OCI-LY3 (cell line): ENCODE results near the gene FBXO36.
"Not testable (repeated sequence)": the region's sequence is repeated elsewhere in the genome, so short reads cannot be mapped to it uniquely, and the experiment has no call there.

Source experiments
- H2AFZ ChIP-seq: fragments of 200-600, 300-600 bp; shearing (Covaris generic); 2 replicates; pipeline ENCODE4 v1.6.0; 2014; ENCODE audit warnings: antibody characterized with exemption, low read depth, low read length
- H3K27ac ChIP-seq: fragments of 200-600, 300-600 bp; sonication (generic); 2 replicates; pipeline ENCODE4 v1.5.1; 2014; ENCODE audit warnings: mild to moderate bottlenecking, low read length, moderate library complexity, mixed read lengths
- H3K27me3 ChIP-seq: fragments of 200-600, 300-600 bp; sonication (generic); 2 replicates; pipeline ENCODE4 v1.6.1; 2014; ENCODE audit warnings: low read depth, low read length, mixed read lengths
- H3K36me3 ChIP-seq: fragments of 200-600, 300-600 bp; sonication (generic); replicated peaks from 2 replicates; pipeline ENCODE3; 2014; ENCODE audit warnings: low read depth, low read length, mixed read lengths
- H3K4me1 ChIP-seq: fragments of 300-600, 200-600 bp; sonication (generic); 2 replicates; pipeline ENCODE4 v1.6.1; 2014; ENCODE audit warnings: low read length, mixed read lengths
- H3K4me2 ChIP-seq: fragments of 200-600, 300-600 bp; sonication (generic); 2 replicates; pipeline ENCODE4 v1.6.1; 2014; ENCODE audit warnings: low read length, mixed read lengths
- H3K4me3 ChIP-seq: fragments of 300-600, 200-600 bp; sonication (generic); 2 replicates; pipeline ENCODE4 v1.5.1; 2014; ENCODE audit warnings: antibody characterized with exemption, mild to moderate bottlenecking, low read length, moderate library complexity
- H3K79me2 ChIP-seq: fragments of 300-600, 200-600 bp; shearing (Covaris generic); 2 replicates; pipeline ENCODE4 v1.6.1; 2014; ENCODE audit warnings: mild to moderate bottlenecking, low read length, mixed read lengths
- H3K9ac ChIP-seq: fragments of 300-600, 200-600 bp; shearing (Covaris generic); 2 replicates; pipeline ENCODE4 v1.6.0; 2014; ENCODE audit warnings: mild to moderate bottlenecking, low read length, moderate library complexity
- H3K9me3 ChIP-seq: fragments of 200-600, 300-600 bp; shearing (Covaris generic); 2 replicates; pipeline ENCODE4 v1.6.1; 2014; ENCODE audit warnings: low read length, mixed read lengths; ENCODE audit not compliant: insufficient read depth
- H4K20me1 ChIP-seq: fragments of 200-600, 300-600 bp; sonication (generic); 2 replicates; pipeline ENCODE4 v1.6.1; 2016; ENCODE audit warnings: low read length, mixed read lengths; ENCODE audit not compliant: insufficient read depth
- CTCF ChIP-seq: fragments of 200-600, 300-600 bp; sonication (generic); IDR thresholded peaks from 2 replicates; pipeline ENCODE4 v1.5.1; 2014; ENCODE audit warnings: antibody characterized with exemption, low read length, low read depth
- EZH2phosphoT487 ChIP-seq: fragments of 200-600 bp; shearing (Covaris generic); IDR thresholded peaks from 2 replicates; pipeline ENCODE4 v1.6.1; 2018; ENCODE audit warnings: antibody characterized with exemption, mixed run types, low read depth

FBXO36 gene

GRCh38 chr2:229896857-229897256 lies 25.4 kb upstream of the FBXO36 start:
- H2AFZ ChIP-seq, result no peak overlapping the region
- H3K9me3 ChIP-seq, result no peaks in the 10 kb centered on the region
- peaks cover 50% of the 10 kb centered on the region for H3K79me2 ChIP-seq

GRCh38 chr2:229899604-229900003 lies 22.7 kb upstream of the FBXO36 start:
- H3K79me2 ChIP-seq, result peaks cover 44% of the 10 kb centered on the region
- H3K9ac ChIP-seq, result no peak overlapping the region
- H3K4me3 ChIP-seq, result no peak overlapping the region
- H2AFZ ChIP-seq, result no peak overlapping the region
- H3K36me3 ChIP-seq, result peaks cover 11% of the 10 kb centered on the region
- TF ChIP-seq EZH2phosphoT487 (no peak), CTCF (no peak)
- H3K4me1 ChIP-seq, result no peaks in the 10 kb centered on the region
- no peak overlapping the region for H3K27ac ChIP-seq
- H3K9me3 ChIP-seq, result no peaks in the 10 kb centered on the region
- no peak overlapping the region for H3K4me2 ChIP-seq
- H3K27me3 ChIP-seq, result no peaks in the 10 kb centered on the region
- H4K20me1 ChIP-seq, result peaks cover 29% of the 10 kb centered on the region

More at GRCh38 chr2:229896857-229897256, 25.4 kb upstream of the FBXO36 start:
- no peaks in the 10 kb centered on the region for H3K4me1 ChIP-seq
- TF ChIP-seq CTCF, result no peak
- no peak for TF ChIP-seq EZH2phosphoT487
- no peak overlapping the region for H3K9ac ChIP-seq
- no peaks in the 10 kb centered on the region for H3K27me3 ChIP-seq
- H3K4me3 ChIP-seq, result no peak overlapping the region
- H3K36me3 ChIP-seq, result peaks cover 8% of the 10 kb centered on the region
- no peak overlapping the region for H3K27ac ChIP-seq
- peaks cover 27% of the 10 kb centered on the region for H4K20me1 ChIP-seq
- no peak overlapping the region for H3K4me2 ChIP-seq

- TF ChIP-seq EZH2phosphoT487 (no peak), CTCF (no peak)
- no peaks in the 10 kb centered on the region for H3K27me3 ChIP-seq
- no peaks in the 10 kb centered on the region for H3K9me3 ChIP-seq
- H3K4me2 ChIP-seq, result no peak overlapping the region
- no peak overlapping the region for H3K9ac ChIP-seq
- no peaks in the 10 kb centered on the region for H3K4me1 ChIP-seq
- no peak overlapping the region for H2AFZ ChIP-seq
- no peak overlapping the region for H3K27ac ChIP-seq
- H4K20me1 ChIP-seq, result peaks cover 29% of the 10 kb centered on the region
- peaks cover 11% of the 10 kb centered on the region for H3K36me3 ChIP-seq
- H3K4me3 ChIP-seq, result no peak overlapping the region
- peaks cover 43% of the 10 kb centered on the region for H3K79me2 ChIP-seq
Observed at GRCh38 chr2:229900012-229900411, 22.3 kb upstream of the FBXO36 start.

GRCh38 chr2:229900514-229900913 lies 21.8 kb upstream of the FBXO36 start:
- Histone ChIP-seq H3K79me2 (peaks cover 48% of the 10 kb centered on the region), H4K20me1 (peaks cover 31% of the 10 kb centered on the region), H3K36me3 (peaks cover 11% of the 10 kb centered on the region)

GRCh38 chr2:229901819-229902218 lies 20.5 kb upstream of the FBXO36 start:
- Histone ChIP-seq H3K27ac (no peak overlapping the region), H3K4me3 (no peak overlapping the region), H3K27me3 (no peaks in the 10 kb centered on the region), H3K4me2 (no peak overlapping the region), H3K9ac (no peak overlapping the region), H2AFZ (no peak overlapping the region), H4K20me1 (peaks cover 34% of the 10 kb centered on the region), H3K36me3 (peaks cover 11% of the 10 kb centered on the region), H3K9me3 (no peaks in the 10 kb centered on the region), H3K4me1 (no peaks in the 10 kb centered on the region), H3K79me2 (peaks cover 49% of the 10 kb centered on the region)
- TF ChIP-seq CTCF (no peak), EZH2phosphoT487 (no peak)

More at GRCh38 chr2:229900514-229900913, 21.8 kb upstream of the FBXO36 start:
- H3K9ac ChIP-seq, H3K4me3 ChIP-seq, H3K27me3 ChIP-seq, H3K27ac ChIP-seq, H3K4me2 ChIP-seq, H3K4me1 ChIP-seq, H2AFZ ChIP-seq, H3K9me3 ChIP-seq: not testable (repeated sequence)
